GM10266 (cell line): ENCODE data around the gene HDGF.

Experiments used
- DNase-seq: peaks from one replicate; pipeline ENCODE4 v3.0.0; 2012; ENCODE audit errors: extremely low spot score
- CTCF ChIP-seq: IDR thresholded peaks from 2 replicates; pipeline ENCODE4 v1.5.1; 2012; ENCODE audit warnings: mild to moderate bottlenecking, low read depth; ENCODE audit not compliant: control insufficient read depth, insufficient read depth; ENCODE audit errors: missing control alignments

Gene HDGF

GRCh38 chr1:156751451-156751756, at the start of gene HDGF:
TSS of gene HDGF (minus strand) at chr1:156751675. CDS start at chr1:156751429, 246 bp downstream.
- TF ChIP-seq CTCF = no peak
- no peak for DNase-seq

- TF ChIP-seq CTCF = peak; percentile 82
- DNase-seq = peak; percentile 60
Observed at GRCh38 chr1:156797212-156797871, 45.9 kb upstream of the HDGF start.

- DNase-seq = no peak
Observed at GRCh38 chr1:156796340-156797097, 45.0 kb upstream of the HDGF start.

GRCh38 chr1:156795787-156796186, 44.3 kb upstream of the HDGF start:
- no peak for DNase-seq
- TF ChIP-seq CTCF = no peak

More at GRCh38 chr1:156796340-156797097, 45.0 kb upstream of the HDGF start:
- no peak for TF ChIP-seq CTCF

- DNase-seq = no peak
- no peak for TF ChIP-seq CTCF
Observed at GRCh38 chr1:156795374-156795733, 43.9 kb upstream of the HDGF start.

GRCh38 chr1:156794506-156795373, 43.3 kb upstream of the HDGF start:
- no peak for DNase-seq
- TF ChIP-seq CTCF = no peak
